HG03095 (cell line): ENCODE data around the gene KCNMA1.
"Not testable (repeated sequence)": the region's sequence is repeated elsewhere in the genome, so short reads cannot be mapped to it uniquely, and the experiment has no call there.

ENCODE experiments used
- ATAC-seq: cut with Tn5 transposase; IDR thresholded peaks from one replicate; pipeline ENCODE4 v1.9.1; 2021; ENCODE audit warnings: moderate library complexity; ENCODE audit not compliant: unreplicated experiment

Gene KCNMA1

GRCh38 chr10:77428691-77429395 is 208.8 kb downstream of the KCNMA1 start:
- ATAC-seq = no peak

DNA sequence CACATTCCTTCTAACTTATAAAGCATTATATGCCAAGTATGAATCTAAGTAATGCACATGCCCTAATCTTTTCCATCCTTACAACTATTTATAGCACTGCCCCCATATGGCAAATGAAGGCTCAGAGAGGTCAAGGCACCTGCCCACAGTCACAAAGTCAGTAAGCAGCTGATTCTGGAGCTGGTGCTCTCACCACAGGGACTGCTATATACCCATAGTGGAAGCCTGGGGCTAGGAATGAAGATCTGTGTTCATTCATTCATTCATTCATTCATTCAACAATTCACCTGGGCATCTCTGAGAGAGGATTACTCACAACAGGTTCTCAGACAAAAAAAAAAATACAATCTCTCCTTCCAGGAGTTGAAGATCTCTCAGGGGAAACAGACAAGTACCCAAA is 213.4 kb downstream of the KCNMA1 start:
- no peak for ATAC-seq

- no peak for ATAC-seq
Measured at GRCh38 chr10:77422491-77423338, 214.9 kb downstream of the KCNMA1 start.

DNA sequence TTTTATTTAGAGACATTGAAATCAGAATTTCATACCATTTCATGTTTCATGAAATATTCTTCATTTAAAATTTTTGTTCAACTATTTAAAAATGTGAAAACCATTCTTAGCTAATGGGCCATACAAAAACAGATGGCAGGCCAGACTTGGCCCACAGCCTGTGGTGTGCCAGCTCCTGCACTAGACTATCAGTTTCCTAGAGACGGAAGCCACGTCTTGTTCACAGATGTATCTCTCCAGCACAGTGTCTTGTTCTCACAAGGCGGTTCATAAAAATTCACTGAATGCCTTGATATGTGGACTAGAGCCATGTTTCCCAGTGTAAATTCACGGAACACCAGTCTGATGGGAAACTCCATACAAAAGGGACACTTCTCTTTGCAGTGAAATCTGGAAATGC is 216.0 kb downstream of the KCNMA1 start:
- no peak for ATAC-seq

GRCh38 chr10:77420947-77421523 is 216.6 kb downstream of the KCNMA1 start:
- ATAC-seq = no peak

GRCh38 chr10:77419979-77420378 is 217.6 kb downstream of the KCNMA1 start:
- no peak for ATAC-seq

DNA sequence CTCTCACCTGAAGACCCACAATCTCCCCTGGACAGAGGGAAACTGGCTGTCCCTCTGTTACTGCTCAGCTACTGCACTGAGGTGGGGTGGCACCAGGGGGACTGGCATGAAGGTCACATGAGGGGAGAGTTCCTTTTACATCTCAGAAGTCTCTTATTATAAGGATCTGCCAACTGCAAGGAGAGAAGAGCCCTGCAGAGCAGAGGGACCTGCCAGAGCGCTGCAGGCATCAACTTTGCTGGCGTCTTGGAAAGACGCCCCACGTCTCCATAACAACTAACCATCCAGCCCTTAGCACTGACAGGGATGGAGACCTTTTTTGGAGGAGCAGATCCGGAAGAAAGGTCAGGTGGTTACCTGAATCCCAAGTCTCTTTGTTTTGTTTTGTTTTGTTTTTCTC is 218.6 kb downstream of the KCNMA1 start:
- ATAC-seq = no peak

- ATAC-seq = no peak
Measured at GRCh38 chr10:77417806-77418640, 219.6 kb downstream of the KCNMA1 start.

GRCh38 chr10:77417359-77417758 is 220.2 kb downstream of the KCNMA1 start:
- ATAC-seq = no peak

GRCh38 chr10:77416311-77417135 is 221.1 kb downstream of the KCNMA1 start:
- no peak for ATAC-seq

- ATAC-seq = no peak
Measured at GRCh38 chr10:77415313-77415960, 222.2 kb downstream of the KCNMA1 start.

DNA sequence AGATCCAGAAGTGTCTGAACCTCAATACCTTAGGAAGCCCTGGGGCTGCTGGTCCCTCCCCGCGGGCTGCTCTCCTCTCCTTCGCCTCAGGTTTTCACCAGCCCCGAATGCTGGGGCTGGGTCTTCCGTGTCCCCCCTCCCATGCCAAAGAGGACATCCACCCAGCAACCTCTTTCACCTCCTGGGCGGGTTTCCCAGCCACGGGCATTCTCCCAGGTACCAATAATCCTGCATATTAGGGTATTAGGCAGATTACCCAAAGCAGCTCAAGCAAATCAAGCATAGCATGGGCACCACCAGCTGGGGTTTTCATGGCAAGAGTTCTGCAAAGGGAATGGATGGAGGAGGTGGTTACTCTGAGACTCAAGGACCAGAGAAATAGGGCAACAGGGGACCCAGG is 224.4 kb downstream of the KCNMA1 start:
- no peak for ATAC-seq

DNA sequence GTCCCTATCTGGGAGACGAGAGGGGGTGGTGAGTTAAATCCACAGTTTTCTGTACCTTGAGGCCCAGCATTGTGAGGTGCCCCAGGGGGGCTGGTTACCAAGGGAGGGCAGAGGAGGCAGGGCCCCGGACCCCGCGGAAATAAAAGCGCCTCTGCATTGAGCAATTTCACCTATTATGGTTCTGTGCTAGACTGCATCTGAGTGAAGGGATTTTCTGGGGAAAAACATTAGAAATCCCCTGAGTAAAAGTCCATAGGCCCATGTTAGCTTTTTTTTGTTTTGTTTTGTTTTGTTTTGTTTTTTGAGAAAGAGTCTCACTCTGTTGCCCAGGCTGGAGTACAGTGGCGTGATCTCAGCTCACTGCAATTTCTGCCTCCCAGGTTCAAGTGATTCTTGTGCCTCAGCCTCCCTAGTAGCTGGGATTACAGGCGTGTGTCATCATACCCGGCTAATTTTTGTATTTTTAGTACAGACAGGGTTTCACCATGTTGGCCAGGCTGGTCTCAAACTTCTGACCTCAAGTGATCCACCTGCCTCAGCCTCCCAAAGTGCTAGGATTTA is 225.0 kb downstream of the KCNMA1 start:
- not testable (repeated sequence) for ATAC-seq

DNA sequence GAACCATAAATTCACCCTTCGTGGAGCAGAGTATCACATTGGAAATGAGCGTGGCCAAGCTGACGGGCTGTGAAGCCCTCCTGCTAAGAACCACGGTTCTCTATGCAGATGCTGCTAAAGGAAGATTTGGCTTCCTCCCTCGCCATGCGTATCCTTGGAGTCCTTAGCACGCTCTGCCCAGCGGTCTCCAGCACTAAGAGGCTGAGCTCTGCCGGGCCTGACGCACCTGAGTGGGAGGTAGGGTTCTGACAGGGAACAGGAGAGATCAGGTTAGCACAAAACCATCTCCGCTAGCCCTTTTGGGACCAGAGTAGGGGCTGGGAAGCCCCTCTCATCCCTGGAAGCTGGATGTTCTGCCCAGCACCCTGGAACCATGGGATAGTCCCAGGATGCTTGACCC is 225.8 kb downstream of the KCNMA1 start:
- no peak for ATAC-seq

- ATAC-seq = no peak
Measured at GRCh38 chr10:77410523-77410922, 227.1 kb downstream of the KCNMA1 start.

DNA sequence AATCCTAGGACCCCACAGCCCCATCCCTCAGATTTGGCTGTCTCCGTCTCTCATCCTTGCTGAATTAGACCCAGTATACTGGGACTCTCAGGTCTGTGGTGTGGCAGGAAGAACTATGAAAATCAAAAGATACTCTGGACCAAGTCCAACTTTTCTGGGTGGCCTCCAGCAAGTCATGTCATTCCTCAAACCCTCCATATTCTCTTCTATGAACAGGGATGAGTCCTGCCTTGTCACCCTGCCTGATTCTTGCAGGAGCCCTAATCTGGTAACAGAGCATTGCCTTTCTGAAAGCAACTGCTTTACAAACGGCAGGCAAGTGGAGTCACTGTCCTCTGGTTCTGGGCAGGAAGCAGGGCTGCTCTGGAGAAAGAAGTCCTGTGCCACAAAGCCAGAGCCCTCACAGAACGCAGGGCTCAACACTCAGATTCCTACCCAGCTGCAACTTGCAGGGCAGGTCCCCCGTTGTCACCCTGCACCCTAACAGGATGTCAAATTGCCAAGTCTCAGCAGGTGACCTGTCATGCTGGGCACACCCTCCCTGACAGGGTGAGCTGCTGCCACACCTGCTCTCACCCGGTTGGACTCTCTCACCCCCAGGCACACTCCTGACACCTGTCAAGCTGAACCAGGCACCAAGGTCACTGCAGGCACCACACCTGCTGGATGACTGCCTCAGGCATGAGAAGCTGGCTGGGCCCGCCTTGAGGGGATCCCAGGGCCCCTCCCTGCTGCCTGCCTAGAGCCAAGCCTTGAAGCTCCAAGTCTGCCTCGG is 227.7 kb downstream of the KCNMA1 start:
- no peak for ATAC-seq

GRCh38 chr10:77408259-77408658 is 229.3 kb downstream of the KCNMA1 start:
- no peak for ATAC-seq

GRCh38 chr10:77406764-77407430 is 230.7 kb downstream of the KCNMA1 start:
- ATAC-seq = no peak
